ENCODE results near the gene PIP4K2A. TPM values are rescaled to one million over a fixed set of nuclear protein-coding genes. Genes with fewer than 3 reads are reported as not detected.
A peak's percentile ranks its signal among the peaks of the same experiment; 100 is the strongest.

Gene PIP4K2A
- total RNA-seq, 2 experiments from 2014 or later = 108 to 115 TPM

DNA sequence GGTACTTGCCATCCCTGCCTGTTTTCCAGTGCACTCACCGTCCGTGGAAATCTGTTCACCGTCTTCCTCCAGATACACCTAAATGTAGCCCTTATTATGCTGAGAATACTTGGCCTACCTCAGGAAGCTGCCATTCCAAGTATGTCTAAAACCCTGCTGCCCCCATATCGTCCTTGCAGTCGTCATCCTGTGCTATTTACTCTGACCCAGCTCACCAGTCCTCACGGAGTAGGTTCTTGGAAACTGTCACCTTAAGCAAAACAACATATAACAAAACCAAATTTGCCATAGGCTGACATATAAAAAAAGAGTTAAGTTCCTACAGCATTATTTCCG, 880 bp upstream of the PIP4K2A start:
- Mint-ChIP-seq H3K27ac (peak overlapping the region; percentile 69), H3K9me3 (no peaks in the 10 kb centered on the region), H3K27me3 (no peaks in the 10 kb centered on the region), H3K4me1 (ENCODE audit: low read depth) (peaks cover 18% of the 10 kb centered on the region), H3K4me3 (peak overlapping the region; percentile 66), H3K36me3 (ENCODE audit: low read depth) (peaks cover 9% of the 10 kb centered on the region)
- no peak for ATAC-seq
- ChIA-PET POLR2A (interaction anchor here (4.2 kb wide), 1 partner anchor 32 kb away, joined by 40 read pairs; no protein-coding TSS in a partner anchor), CTCF (interaction anchor here (0.7 kb wide), 1 partner anchor 130 kb away, joined by 3 read pairs; no protein-coding TSS in a partner anchor)
- intact Hi-C loops (cut with micrococcal nuclease) = loop anchor here (10.0 kb wide), 1 partner anchor 270 kb away; no protein-coding TSS in a partner anchor
- TF ChIP-seq, protein P1, sequence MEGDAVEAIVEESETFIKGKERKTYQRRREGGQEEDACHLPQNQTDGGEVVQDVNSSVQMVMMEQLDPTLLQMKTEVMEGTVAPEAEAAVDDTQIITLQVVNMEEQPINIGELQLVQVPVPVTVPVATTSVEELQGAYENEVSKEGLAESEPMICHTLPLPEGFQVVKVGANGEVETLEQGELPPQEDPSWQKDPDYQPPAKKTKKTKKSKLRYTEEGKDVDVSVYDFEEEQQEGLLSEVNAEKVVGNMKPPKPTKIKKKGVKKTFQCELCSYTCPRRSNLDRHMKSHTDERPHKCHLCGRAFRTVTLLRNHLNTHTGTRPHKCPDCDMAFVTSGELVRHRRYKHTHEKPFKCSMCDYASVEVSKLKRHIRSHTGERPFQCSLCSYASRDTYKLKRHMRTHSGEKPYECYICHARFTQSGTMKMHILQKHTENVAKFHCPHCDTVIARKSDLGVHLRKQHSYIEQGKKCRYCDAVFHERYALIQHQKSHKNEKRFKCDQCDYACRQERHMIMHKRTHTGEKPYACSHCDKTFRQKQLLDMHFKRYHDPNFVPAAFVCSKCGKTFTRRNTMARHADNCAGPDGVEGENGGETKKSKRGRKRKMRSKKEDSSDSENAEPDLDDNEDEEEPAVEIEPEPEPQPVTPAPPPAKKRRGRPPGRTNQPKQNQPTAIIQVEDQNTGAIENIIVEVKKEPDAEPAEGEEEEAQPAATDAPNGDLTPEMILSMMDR (IDR thresholded peaks at IDR 0.05) = no peak
- no peak for DNase-seq

DNA sequence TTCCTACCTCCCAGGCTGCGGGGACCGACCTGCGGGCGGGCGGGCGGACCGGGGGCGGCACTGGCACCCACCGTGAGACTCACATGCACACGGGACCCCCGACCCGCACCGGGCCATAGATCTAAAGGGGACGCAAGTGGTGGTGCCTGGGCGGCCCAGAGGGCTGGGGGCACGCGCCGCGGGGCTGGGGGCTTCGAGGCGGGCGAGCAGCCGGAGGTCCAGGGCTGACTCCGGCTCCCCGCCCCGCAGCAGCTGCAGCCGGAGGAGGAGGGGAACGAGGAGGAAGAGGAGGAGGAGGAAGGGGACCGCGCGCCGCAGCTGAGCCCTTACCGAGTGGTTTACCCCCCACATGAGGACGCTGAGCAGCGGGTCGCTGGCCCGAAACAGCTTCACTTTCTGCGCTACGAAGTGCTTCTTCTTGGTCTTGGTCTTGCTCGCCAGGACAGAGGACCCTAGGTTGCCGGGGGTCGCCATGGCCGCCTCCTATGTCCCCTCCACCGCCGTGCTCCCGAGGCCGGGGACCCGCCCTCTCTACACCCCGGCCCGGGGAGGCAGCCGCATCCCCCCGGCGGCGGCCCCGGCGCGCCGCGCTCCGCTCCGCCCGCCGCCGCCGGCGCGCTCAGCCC, 412 bp downstream of the PIP4K2A start:
- DNase-seq = peak; percentile 47
- H3K9me3 Mint-ChIP-seq = no peaks in the 10 kb centered on the region
- peak overlapping the region; percentile 92 for H3K4me3 Mint-ChIP-seq
- peak overlapping the region; percentile 81 for H3K27ac Mint-ChIP-seq
- ChIA-PET POLR2A (interaction anchor here (0.6 to 4.2 kb wide), 20 partner anchors 9 to 102 kb away, joined by 3 to 40 read pairs (median 6); no protein-coding TSS in a partner anchor), CTCF (interaction anchor here (0.6 to 1.7 kb wide), 6 partner anchors 44 to 130 kb away, joined by 3 to 5 read pairs (median 4); no protein-coding TSS in a partner anchor)
- peaks cover 17% of the 10 kb centered on the region for H3K36me3 Mint-ChIP-seq (ENCODE audit: low read depth)
- TF ChIP-seq, protein P1 (IDR thresholded peaks at IDR 0.05) = no peak
- no peaks in the 10 kb centered on the region for H3K27me3 Mint-ChIP-seq
- ATAC-seq = peak; percentile 17
- H3K4me1 Mint-ChIP-seq (ENCODE audit: low read depth) = peaks cover 30% of the 10 kb centered on the region
- intact Hi-C loops (cut with micrococcal nuclease) = loop anchor here (5.0 to 10.0 kb wide), 4 partner anchors 47 to 271 kb away; no protein-coding TSS in a partner anchor

- Mint-ChIP-seq H3K9me3 (no peaks in the 10 kb centered on the region), H3K4me1 (ENCODE audit: low read depth) (peaks cover 38% of the 10 kb centered on the region), H3K27ac (peak overlapping the region; percentile 90), H3K27me3 (no peaks in the 10 kb centered on the region), H3K4me3 (peak overlapping the region; percentile 92), H3K36me3 (ENCODE audit: low read depth) (peaks cover 21% of the 10 kb centered on the region)
- ChIA-PET CTCF (interaction anchor here (0.8 to 3.8 kb wide), 9 partner anchors 12 to 139 kb away, joined by 3 to 15 read pairs (median 4); no protein-coding TSS in a partner anchor), POLR2A (interaction anchor here (0.6 to 4.2 kb wide), 25 partner anchors 9 to 159 kb away, joined by 3 to 40 read pairs (median 5); no protein-coding TSS in a partner anchor)
- TF ChIP-seq, protein P1 (IDR thresholded peaks at IDR 0.05) = no peak
- intact Hi-C loops (cut with micrococcal nuclease) = loop anchor here (5.0 to 10.0 kb wide), 4 partner anchors 46 to 272 kb away; no protein-coding TSS in a partner anchor
- DNase-seq (peak; percentile 50), ATAC-seq (peak; percentile 19)
Observed at GRCh38 chr10:22712956-22713852, 1.2 kb downstream of the PIP4K2A start.

DNA sequence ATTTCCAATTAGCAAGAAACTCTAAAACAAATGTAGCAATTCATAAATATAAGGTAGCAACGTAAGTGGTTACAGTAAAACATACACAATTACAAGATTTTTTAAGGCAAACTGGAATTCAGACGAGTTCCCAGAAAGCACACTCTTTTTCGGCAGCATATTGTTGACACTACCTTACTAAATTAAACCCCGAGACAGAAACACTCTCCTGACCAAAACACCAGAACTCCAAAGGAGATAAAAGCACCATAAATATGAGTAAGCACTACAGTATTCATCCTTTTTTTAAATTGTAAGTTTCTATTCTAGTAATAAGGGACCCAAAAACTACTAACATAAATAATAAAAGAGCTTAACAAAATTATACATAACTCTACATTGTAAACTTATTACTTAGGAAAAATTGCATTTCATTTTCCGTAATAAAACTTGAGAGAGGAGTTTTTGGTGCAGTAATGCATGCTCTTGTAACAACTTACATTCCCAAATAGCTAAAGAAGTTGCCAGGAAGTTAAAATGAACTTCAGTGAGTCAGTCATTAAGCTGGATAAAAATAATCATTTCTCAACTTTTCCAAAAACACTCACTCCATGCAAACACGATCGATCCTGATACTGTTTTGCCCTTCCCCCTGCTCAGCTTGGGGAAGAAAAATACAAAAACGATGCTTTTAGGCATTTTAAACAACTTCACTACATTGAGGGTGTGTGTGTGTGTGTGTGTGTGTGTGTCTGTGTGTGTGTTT, 2.0 kb downstream of the PIP4K2A start:
- Mint-ChIP-seq H3K4me3 (peak overlapping the region; percentile 92), H3K36me3 (ENCODE audit: low read depth) (peaks cover 29% of the 10 kb centered on the region), H3K4me1 (ENCODE audit: low read depth) (peaks cover 46% of the 10 kb centered on the region), H3K9me3 (no peaks in the 10 kb centered on the region), H3K27ac (peak overlapping the region; percentile 90), H3K27me3 (no peaks in the 10 kb centered on the region)
- DNase-seq = no peak
- ATAC-seq = no peak
- ChIA-PET CTCF (interaction anchor here (0.8 to 3.8 kb wide), 5 partner anchors 11 to 138 kb away, joined by 3 to 15 read pairs (median 4); no protein-coding TSS in a partner anchor), POLR2A (interaction anchor here (0.6 to 4.2 kb wide), 13 partner anchors 8 to 158 kb away, joined by 3 to 40 read pairs (median 10); no protein-coding TSS in a partner anchor)
- intact Hi-C loops (cut with micrococcal nuclease) = loop anchor here (5.0 to 10.0 kb wide), 4 partner anchors 45 to 272 kb away; no protein-coding TSS in a partner anchor
- TF ChIP-seq, protein P1 (IDR thresholded peaks at IDR 0.05) = no peak

Measured in activated CD8-positive, alpha-beta T cell treated with anti-CD3 and anti-CD28 coated beads for 36 hours (primary cell).